Left ventricle myocardium inferior (tissue), 1 donor: ENCODE data around the gene PCF11. TPM values are rescaled to one million over a fixed set of nuclear protein-coding genes. Genes with fewer than 3 reads are reported as not detected.

Experiments
- DNase-seq: peaks from one replicate; pipeline ENCODE4 v3.0.0-alpha.2; 2020
- H3K27ac ChIP-seq: fragments of 200-600 bp; replicated peaks from 2 replicates; pipeline ENCODE4 v1.8.0; 2021
- H3K27me3 ChIP-seq: fragments of 200-600 bp; 2 replicates; pipeline ENCODE4 v1.8.0; 2021; ENCODE audit warnings: low read depth
- H3K36me3 ChIP-seq: fragments of 200-600 bp; 2 replicates; pipeline ENCODE4 v1.8.0; 2021
- H3K4me1 ChIP-seq: fragments of 200-600 bp; 2 replicates; pipeline ENCODE4 v1.8.0; 2021
- H3K4me3 ChIP-seq: fragments of 200-600 bp; 2 replicates; pipeline ENCODE4 v1.8.0; 2021; ENCODE audit warnings: mild to moderate bottlenecking, moderate library complexity
- H3K9me3 ChIP-seq: fragments of 200-600 bp; replicated peaks from 2 replicates; pipeline ENCODE4 v1.8.0; 2021
- intact Hi-C: fragments of 100-400 bp; cut with micrococcal nuclease; formaldehyde crosslinking; loops from one replicate; pipeline ENCODE4 v1.11.0; 2022
- total RNA-seq: library from RNA; stranded (reverse); fragmentation: NEBNext Ultra II Directional; extraction: Animal tissue kit (Norgen Biotek cat#: 25700); gene quantifications from one replicate; pipeline ENCODE4 v1.2.1, GENCODE V29; 2021
- TF ChIP-seq, protein P1 (sequence below): fragments of 200-600 bp; IDR thresholded peaks from 2 replicates; pipeline ENCODE4 v1.8.0; 2021; ENCODE audit warnings: antibody characterized with exemption, mild to moderate bottlenecking, borderline replicate concordance
- donor health status: DM: no; HTN: yes; CAD: no; lungs with severe emphysema.

PCF11 gene
- total RNA-seq, 1 donor from 2014 or later, result 25.8 TPM

GRCh38 chr11:83153764-83154163 lies 3.2 kb upstream of the PCF11 start:
- intact Hi-C loops, result no loop called here
- Histone ChIP-seq H3K27me3 (no peaks in the 10 kb centered on the region), H3K9me3 (no peaks in the 10 kb centered on the region), H3K4me1 (peaks cover 26% of the 10 kb centered on the region), H3K4me3 (no peak overlapping the region), H3K27ac (no peak overlapping the region), H3K36me3 (no peaks in the 10 kb centered on the region)
- no peak for DNase-seq
- TF ChIP-seq, protein P1, sequence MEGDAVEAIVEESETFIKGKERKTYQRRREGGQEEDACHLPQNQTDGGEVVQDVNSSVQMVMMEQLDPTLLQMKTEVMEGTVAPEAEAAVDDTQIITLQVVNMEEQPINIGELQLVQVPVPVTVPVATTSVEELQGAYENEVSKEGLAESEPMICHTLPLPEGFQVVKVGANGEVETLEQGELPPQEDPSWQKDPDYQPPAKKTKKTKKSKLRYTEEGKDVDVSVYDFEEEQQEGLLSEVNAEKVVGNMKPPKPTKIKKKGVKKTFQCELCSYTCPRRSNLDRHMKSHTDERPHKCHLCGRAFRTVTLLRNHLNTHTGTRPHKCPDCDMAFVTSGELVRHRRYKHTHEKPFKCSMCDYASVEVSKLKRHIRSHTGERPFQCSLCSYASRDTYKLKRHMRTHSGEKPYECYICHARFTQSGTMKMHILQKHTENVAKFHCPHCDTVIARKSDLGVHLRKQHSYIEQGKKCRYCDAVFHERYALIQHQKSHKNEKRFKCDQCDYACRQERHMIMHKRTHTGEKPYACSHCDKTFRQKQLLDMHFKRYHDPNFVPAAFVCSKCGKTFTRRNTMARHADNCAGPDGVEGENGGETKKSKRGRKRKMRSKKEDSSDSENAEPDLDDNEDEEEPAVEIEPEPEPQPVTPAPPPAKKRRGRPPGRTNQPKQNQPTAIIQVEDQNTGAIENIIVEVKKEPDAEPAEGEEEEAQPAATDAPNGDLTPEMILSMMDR, result no peak

DNA sequence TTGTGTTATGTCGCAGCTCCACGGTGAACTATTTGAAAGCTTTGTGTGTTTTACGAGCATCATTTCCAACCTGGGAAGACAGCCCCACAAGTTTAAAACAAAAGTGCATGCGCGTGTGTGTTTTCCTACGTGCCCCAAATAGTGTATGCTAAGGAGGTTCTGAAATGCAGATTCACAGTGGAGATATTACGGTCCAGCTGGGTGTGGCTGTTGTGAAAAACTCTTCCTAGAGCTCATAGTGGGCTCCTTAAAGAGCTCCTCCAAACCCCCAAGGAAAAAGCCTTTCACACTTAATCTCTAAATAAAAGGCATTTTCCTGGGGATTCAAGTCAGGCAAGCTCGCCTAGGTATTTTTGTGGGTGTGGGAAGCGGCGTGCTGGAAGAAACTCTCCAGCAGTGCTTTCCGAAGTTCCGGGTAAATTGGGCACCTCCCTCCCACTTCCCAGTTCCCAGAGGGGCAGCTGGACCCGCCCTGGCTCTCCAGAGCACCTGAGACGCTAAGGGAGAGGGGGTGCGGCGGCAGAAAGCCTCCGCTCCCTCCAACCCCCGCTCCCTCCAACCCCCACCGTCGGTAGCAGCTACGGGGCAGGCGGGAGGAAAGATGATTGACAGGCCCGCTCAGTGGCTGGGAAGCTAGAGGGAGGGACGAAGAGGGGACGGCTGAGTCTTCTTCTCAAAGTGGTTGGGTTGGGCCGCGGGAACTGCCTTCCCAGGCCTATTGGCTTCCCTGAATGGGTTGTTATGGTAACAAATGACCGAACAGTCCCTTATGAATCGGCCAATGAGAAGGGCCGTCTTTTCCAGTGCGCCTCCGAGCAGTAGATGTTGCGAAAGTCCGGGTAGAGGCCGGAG lies 561 bp upstream of the PCF11 start:
- H3K36me3 ChIP-seq, result no peaks in the 10 kb centered on the region
- DNase-seq, result no peak
- H3K9me3 ChIP-seq, result no peaks in the 10 kb centered on the region
- intact Hi-C loops, result loop anchor here (5.0 kb wide), 2 partner anchors 84 to 254 kb away; partner anchors contain the start of genes DDIAS, PRCP and RAB30
- TF ChIP-seq, protein P1, result no peak
- peak overlapping the region; percentile 99 for H3K27ac ChIP-seq
- H3K4me3 ChIP-seq, result peak overlapping the region; percentile 91
- no peaks in the 10 kb centered on the region for H3K27me3 ChIP-seq
- peaks cover 52% of the 10 kb centered on the region for H3K4me1 ChIP-seq

DNA sequence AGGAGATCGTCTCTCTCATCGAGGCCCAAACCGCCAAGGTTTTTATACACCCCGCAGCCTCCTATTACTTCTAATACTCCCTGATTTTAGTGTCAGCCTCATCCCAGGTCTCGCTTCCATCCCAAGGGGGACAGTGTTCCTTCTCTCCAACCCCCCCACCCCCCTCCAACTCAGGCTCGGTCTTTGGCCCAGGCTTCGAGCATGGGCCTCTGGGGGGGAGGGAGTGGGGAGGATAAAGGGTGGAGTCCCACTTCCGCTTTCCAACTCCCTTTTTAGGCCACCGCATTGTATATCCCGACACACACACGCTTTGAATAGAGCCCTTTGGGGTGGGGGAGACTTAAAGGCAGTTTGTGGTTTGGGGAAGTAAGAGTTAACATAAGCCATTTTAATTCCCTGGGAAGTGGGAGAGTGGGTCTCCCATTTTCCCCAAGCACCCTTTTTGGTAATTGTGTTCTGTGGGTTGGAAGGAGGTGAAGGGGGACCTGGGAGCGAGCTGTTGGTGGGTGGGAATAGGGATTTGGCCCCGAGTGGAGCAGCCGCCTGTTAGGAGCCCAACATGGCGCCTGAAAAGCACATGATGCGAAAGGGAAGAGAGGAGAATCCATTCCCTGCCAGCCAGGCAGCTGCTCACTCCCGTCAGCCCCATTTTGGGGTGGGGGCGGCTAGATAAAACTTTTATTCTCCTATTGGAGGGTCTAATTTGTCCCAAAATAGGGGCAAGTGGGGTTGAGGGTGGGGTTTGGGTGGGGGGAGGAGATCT lies 844 bp downstream of the PCF11 start:
- intact Hi-C loops, result loop anchor here (5.0 kb wide), 2 partner anchors 85 to 255 kb away; partner anchors contain the start of genes DDIAS, PRCP and RAB30
- no peaks in the 10 kb centered on the region for H3K9me3 ChIP-seq

DNA sequence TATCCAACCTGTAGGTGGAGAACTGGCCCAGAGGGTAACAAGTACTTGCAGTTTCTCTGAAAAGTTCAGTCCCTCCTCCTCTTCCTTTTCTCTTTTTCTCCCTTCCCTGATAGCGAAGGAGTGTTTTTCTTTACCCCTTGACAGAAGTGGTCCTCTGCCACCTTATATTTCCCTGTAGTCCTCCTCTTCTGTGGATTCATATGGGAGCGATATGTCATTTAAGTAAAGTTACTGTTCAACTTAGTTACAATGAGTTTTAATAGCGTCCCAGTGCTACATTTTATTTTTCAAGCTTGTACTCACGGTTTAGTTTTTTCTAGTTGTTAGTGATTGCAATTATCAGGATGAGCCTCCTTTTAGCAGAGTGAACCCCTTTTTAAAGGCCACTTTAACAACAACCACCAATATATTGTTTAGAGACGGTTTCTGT lies 1.4 kb downstream of the PCF11 start:
- H3K36me3 ChIP-seq, result no peaks in the 10 kb centered on the region
- TF ChIP-seq, protein P1, result no peak
- H3K4me3 ChIP-seq, result peak overlapping the region; percentile 91
- H3K4me1 ChIP-seq, result peaks cover 72% of the 10 kb centered on the region
- intact Hi-C loops, result loop anchor here (5.0 kb wide), 2 partner anchors 86 to 256 kb away; partner anchors contain the start of genes DDIAS, PRCP and RAB30
- no peak for DNase-seq
- no peaks in the 10 kb centered on the region for H3K9me3 ChIP-seq
- peak overlapping the region; percentile 99 for H3K27ac ChIP-seq
- no peaks in the 10 kb centered on the region for H3K27me3 ChIP-seq

More for the DNA sequence above, 844 bp downstream of the PCF11 start:
- H3K4me3 ChIP-seq, result peak overlapping the region; percentile 91
- peak; percentile 33 for DNase-seq
- TF ChIP-seq, protein P1, result no peak
- H3K27ac ChIP-seq, result peak overlapping the region; percentile 99
- H3K36me3 ChIP-seq, result no peaks in the 10 kb centered on the region
- no peaks in the 10 kb centered on the region for H3K27me3 ChIP-seq
- peaks cover 66% of the 10 kb centered on the region for H3K4me1 ChIP-seq

GRCh38 chr11:83158965-83159901 lies 2.3 kb downstream of the PCF11 start:
- Histone ChIP-seq H3K4me1 (peaks cover 81% of the 10 kb centered on the region), H3K27ac (peak overlapping the region; percentile 99), H3K9me3 (no peaks in the 10 kb centered on the region), H3K36me3 (peaks cover 4% of the 10 kb centered on the region), H3K27me3 (no peaks in the 10 kb centered on the region), H3K4me3 (peak overlapping the region; percentile 91)
- no peak for DNase-seq
- TF ChIP-seq, protein P1, result no peak
- intact Hi-C loops, result loop anchor here (5.0 kb wide), 2 partner anchors 87 to 257 kb away; partner anchors contain the start of genes DDIAS, PRCP and RAB30
